SW 1271 (cell line): Measurements from ENCODE around the gene PRAMEF5.
"Not testable (repeated sequence)": the region's sequence is repeated elsewhere in the genome, so short reads cannot be mapped to it uniquely, and the experiment has no call there.

Source experiments
- DNase-seq, 2 experiments: peaks; one replicate each; lab custom pipeline; 2025; lab: John Stamatoyannopoulos, UW

PRAMEF5 gene

DNA sequence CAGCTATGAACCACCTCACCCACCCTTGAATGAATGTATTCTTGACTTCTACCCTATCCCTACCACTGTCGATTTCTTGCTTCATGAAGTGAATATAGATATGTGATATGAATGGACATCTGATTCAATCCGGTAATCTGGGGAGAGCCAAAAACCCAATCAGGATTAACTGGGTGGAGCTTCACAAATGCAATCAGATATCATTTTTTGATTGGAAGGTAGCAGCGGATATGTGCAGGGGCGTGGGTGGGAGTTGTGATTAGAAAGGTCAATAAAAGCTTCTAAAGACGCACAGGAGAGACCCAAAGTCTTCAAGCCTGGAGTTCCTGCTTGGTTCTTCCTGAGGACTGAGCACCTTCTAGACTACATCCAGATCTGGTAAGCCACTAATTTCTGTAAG is at the start of gene PRAMEF5:
TSS of gene PRAMEF5 (plus strand) at position 301 of the 400 bp plus-strand sequence. CDS start 5,071 bp downstream, outside the sequence.
- DNase-seq: not testable (repeated sequence)

DNA sequence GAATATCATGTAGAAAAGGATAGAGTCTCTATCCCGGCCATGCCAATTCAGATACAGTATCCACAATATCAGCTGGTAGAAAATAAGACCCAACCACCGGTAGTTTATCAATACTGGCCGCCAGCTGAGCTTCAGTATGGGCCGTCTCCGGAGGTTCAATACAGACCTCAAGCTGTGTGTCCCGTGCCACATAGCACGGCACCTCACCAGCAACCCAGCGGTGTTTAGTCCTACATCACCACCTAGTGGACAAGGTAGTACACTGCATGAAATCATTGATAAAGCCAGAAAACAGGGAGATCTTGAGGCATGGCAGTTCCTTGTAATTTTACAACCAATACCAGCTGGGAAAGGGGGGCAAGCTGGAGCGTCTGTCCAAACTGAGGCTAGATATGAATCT is 45.3 kb upstream of the PRAMEF5 start:
- not testable (repeated sequence) for DNase-seq

- not testable (repeated sequence) for DNase-seq
Observed at GRCh38 chr1:13216619-13217018, 37.4 kb upstream of the PRAMEF5 start.

DNA sequence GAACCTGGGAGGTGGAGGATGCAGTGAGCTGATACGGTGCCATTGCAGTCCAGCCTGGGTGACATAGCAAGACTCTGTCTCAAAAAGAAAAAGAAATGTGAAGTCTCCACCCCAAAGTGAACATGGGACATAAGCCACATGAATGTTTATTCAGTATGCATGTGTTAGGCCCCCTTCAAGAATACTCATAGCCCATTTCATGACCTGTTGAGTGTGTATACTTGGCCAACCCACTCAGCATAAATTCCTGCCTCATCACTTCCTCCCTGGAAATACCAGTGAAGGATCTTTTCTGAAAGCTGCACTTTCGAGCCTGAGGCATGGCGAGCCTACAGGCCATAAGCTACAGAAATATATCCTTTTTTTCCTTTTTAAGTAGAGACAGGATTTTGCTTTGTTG is 34.8 kb upstream of the PRAMEF5 start:
- not testable (repeated sequence) for DNase-seq

DNA sequence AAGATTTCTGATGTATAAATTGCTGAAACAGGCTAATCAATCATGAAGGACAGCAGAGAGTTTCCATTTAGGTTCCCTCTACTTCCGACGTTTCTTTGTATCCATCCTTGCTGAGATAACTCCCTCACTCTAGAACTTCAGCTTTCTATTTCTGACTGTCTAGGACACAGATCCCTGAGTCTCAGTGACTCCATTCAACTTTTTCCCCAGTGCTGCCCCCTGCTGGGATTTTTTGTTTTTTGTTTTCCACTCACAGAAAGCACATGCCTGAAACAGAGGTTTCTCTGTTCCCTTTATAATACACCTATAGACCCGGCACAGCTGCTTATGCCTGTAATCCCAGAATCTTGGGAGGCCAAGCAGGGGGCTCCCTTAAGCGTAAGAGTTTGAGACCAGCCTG is 31.2 kb upstream of the PRAMEF5 start:
- not testable (repeated sequence) for DNase-seq

GRCh38 chr1:13224480-13225060 is 29.4 kb upstream of the PRAMEF5 start:
- no peak for DNase-seq

- DNase-seq: not testable (repeated sequence)
Observed at GRCh38 chr1:13225675-13226204, 28.3 kb upstream of the PRAMEF5 start, which contains the start of gene PRAMEF18. Gene PRAMEF18, minus strand, starts transcription at chr1:13226154. Its CDS starts 48 bp downstream, at chr1:13226106.

- not testable (repeated sequence) for DNase-seq
Observed at GRCh38 chr1:13227271-13228055, 26.5 kb upstream of the PRAMEF5 start.

DNA sequence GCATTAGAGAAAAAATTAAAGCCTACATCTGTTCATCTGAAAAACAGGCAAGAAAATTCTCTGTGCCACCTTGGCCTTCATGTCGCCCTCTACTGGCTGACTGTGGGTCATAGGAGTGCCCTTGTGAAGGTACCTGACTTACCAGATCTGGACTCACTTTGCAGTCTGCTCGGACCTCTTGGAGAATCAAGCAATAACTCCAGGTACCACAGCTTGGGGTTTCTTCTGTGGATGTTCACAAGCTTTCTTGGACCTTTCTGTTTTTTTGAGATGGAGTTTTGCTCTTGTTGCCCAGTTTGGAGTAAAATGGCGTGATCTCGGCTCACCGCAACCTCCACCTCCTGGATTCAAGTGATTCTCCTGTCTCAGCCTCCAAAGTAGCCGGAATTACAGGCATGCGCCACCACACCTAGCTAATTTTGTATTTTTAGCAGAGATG is 25.6 kb upstream of the PRAMEF5 start:
- DNase-seq: peak in 1 of 2 experiments; percentile 41

GRCh38 chr1:13230096-13230495 is 23.9 kb upstream of the PRAMEF5 start:
- not testable (repeated sequence) for DNase-seq

DNA sequence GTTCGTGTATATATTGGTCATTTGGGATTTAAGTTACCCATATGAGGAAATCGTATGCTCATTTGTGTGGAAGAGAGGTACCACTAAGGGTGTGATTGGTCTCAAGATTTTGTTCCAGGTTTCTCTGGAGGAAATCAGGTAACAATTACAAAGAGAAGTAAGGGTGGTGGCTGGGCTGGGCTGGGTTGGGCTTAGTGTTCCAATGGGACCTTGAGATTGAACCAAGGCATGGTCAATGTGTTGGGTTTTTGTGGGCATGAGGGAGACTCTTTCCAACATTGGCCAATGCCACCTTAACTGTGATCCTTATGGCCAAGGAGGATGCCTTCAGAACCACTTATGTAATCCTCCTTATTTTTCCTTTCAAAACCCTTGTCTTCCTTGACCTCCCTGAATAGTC is 23.4 kb upstream of the PRAMEF5 start:
- not testable (repeated sequence) for DNase-seq

GRCh38 chr1:13231061-13231750 is 22.8 kb upstream of the PRAMEF5 start:
- DNase-seq: not testable (repeated sequence)

GRCh38 chr1:13232056-13232455 is 21.9 kb upstream of the PRAMEF5 start:
- DNase-seq: not testable (repeated sequence)

DNA sequence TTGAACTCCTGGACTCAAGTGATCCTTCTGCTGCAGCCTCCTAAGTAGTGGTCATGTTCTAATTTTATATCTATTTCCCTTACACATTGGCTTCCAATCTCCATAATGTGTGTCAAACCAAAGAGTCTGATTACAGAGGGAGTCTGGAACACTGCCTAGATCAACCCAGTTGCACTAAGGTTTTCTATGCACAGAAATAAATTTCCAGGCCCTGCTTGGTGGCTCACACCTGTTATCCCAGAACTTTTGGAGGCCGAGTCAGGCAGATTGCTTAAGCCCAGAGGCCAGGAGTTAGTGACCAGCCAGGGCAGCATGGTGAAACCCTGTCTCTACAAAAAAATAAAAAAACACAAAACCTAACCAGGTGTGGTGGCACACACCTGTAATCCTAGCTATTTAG is 19.9 kb upstream of the PRAMEF5 start:
- not testable (repeated sequence) for DNase-seq

DNA sequence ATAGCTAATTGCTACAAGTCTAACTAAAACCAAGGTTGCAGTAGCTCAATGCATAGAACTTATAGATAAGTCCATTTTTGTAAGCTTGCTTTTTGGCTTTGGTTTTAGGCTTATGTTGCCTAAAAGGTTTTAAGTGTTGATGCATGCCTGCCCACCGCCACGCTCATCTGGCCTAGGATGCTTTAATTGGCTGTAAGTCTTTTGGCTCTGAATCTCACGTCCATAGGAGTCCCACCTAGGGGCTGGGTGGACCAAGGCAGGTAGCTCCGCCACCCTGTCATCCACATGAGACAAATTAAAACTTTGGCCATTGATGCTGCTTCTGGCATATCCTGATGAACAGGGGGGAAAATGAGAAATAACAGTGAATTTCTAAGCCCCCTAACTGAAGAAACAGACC is 16.4 kb upstream of the PRAMEF5 start:
- not testable (repeated sequence) for DNase-seq

- DNase-seq: not testable (repeated sequence)
Observed at GRCh38 chr1:13239633-13240032, 14.4 kb upstream of the PRAMEF5 start.

DNA sequence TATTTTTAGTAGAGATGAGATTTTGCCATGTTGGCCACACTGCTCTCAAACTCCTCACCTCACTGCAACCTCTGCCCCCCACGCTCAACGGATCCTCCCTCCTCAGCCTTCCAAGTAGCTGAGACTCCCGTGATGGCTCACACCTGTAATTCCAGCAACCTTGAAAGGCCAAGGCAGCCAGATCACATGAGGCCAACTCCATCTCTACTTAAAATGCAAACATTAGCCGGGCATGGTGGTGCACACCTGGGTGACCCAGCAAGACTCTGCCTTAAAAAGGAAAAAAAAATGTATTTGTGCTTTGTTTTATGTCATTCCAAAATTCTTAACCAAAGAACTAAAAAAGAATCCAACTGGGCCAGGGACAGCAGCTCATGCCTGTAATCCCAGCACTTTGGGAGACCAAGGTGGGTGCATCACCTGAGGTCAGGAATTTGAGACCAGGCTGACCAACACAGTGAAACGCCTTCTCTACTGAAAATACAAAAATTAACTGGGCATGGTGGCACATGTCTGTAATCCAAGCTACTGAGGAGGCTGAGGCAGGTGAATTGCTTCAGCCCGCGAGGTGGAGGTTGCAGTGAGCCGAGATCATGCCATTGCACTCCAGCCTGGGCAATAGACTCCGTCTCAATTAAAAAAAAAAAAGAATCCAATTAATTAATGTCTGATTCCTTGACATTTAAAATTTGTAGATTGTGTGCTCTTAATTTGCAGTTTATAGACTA is 10.3 kb upstream of the PRAMEF5 start:
- not testable (repeated sequence) for DNase-seq

DNA sequence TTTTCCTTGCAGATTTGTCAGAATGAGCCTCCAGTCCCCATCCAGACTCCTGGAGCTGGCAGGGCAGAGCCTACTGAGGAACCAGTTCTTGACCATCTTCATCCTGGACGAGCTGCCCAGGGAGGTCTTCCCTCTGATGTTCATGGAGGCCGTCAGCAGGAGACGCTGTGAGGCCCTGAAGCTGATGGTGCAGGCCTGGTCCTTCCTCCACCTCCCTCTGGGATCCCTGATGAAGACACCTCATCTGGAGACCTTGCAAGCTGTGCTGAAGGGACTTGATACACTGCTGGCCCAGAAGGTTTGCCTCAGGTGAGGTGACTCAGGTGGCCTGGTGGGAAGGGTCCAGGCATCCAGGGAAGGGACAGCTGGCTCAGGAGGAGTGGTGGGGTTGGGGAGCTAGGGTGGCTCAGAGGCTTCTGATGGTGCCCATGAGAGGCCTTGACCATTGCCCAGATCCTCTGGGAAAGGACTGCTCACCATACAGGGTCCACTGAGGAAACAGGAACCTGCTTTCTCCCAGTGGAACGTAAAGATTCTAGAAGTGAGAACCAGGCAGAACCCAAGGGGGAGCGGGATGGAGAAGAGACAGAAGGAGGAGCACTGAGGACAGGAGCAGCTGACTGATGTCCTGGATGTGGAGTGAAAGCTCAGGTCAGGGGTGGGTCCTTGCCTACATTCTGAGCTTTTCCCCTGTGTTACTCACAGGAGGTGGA is 8.0 kb upstream of the PRAMEF5 start:
- DNase-seq: not testable (repeated sequence)

- not testable (repeated sequence) for DNase-seq
Observed at GRCh38 chr1:13246554-13246871, 7.5 kb upstream of the PRAMEF5 start.

DNA sequence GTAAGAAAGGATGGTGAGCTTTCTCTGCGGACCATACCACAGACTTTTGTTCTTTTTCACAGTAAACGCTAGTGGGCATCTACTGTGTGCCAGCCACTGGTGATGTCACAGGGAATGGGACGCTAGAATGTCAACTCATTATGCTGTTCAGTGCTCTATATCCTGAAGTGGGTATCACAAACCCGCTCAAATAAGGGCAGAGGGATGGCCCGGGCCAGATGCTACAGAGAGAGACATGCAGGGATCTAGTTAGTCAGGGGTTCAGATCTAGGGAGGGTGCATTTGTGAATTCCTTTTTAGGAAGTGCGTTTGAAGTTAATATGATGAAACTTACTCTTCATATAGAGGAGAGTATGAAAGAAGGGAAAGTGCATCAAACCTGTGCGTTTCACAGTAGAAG is 6.9 kb upstream of the PRAMEF5 start:
- DNase-seq: not testable (repeated sequence)

GRCh38 chr1:13265124-13265523 is 11.1 kb downstream of the PRAMEF5 start:
- DNase-seq: not testable (repeated sequence)
